Suppressor macrophage treated with lipopolysaccharide for 4 hours (primary cell): ENCODE measurements around the gene MARCHF6.

Experiments
- DNase-seq: peaks from one replicate; pipeline ENCODE4 v3.0.0-alpha.2; 2020

The MARCHF6 gene, protein sequence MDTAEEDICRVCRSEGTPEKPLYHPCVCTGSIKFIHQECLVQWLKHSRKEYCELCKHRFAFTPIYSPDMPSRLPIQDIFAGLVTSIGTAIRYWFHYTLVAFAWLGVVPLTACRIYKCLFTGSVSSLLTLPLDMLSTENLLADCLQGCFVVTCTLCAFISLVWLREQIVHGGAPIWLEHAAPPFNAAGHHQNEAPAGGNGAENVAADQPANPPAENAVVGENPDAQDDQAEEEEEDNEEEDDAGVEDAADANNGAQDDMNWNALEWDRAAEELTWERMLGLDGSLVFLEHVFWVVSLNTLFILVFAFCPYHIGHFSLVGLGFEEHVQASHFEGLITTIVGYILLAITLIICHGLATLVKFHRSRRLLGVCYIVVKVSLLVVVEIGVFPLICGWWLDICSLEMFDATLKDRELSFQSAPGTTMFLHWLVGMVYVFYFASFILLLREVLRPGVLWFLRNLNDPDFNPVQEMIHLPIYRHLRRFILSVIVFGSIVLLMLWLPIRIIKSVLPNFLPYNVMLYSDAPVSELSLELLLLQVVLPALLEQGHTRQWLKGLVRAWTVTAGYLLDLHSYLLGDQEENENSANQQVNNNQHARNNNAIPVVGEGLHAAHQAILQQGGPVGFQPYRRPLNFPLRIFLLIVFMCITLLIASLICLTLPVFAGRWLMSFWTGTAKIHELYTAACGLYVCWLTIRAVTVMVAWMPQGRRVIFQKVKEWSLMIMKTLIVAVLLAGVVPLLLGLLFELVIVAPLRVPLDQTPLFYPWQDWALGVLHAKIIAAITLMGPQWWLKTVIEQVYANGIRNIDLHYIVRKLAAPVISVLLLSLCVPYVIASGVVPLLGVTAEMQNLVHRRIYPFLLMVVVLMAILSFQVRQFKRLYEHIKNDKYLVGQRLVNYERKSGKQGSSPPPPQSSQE

GRCh38 chr5:10353241-10354047 is at the start of gene MARCHF6:
TSS of gene MARCHF6 (plus strand) at chr5:10353695. CDS start at chr5:10353899, 204 bp downstream.
- peak; percentile 95 for DNase-seq

DNA sequence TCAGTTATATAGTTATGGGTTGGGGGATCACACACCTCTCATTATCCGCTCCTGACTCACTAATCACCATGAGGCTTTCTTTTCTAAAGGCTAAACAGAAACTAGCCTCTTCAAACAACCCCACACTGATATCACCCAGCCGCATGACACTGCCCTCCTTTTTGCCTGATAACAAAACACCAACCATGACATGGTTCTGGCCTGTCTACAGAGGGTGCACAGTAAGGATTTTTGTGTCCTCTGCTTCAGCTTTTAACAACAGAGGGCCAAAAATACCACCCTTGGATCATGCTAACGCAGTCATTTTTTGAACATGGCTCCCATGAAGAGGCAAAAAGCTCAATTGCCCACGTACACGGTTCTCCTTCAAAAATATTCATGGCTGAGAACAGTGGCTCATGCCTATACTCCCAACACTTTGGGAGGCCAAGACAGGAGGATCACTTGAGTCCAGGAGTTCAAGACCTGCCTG is 49.8 kb upstream of the MARCHF6 start:
- no peak for DNase-seq

DNA sequence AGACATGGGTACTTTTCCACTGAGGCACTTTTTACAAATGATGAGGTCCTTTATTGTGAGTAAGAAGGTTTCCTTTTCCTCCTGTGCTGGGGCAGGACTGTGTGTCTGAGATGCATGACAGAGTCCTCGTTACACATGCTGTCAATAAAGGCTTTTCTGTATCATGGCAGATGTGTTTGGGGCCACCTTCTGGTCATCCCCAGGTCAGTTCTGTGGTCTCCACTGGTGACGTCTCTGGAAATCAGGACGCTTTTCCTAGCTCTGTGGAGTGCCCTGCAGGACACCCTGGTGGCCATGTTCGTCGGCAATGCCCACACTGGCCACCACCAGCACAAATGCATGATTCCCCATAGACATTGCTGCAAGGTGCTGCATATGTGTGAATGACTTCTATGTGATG is 48.6 kb upstream of the MARCHF6 start:
- DNase-seq = no peak

DNA sequence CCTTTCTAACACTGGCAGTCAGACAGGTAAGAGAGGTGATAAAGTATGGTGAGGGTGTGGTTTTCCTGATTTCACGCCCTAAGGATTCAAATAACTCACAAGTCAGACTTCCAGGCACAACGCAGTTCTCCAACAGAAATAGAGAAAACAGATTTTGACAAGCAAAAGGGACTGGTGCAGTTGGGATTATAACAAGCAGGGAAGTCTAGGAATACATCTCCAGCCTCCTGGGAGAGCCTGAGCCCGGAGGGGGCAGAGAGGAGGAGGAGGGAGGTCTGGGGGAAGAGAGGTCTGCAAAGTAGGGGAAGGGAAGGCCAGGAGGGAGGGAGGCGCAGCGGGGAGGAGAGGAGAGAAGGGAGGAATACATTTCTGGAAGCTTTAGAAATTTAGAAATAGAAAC is 47.4 kb upstream of the MARCHF6 start:
- DNase-seq = no peak

DNA sequence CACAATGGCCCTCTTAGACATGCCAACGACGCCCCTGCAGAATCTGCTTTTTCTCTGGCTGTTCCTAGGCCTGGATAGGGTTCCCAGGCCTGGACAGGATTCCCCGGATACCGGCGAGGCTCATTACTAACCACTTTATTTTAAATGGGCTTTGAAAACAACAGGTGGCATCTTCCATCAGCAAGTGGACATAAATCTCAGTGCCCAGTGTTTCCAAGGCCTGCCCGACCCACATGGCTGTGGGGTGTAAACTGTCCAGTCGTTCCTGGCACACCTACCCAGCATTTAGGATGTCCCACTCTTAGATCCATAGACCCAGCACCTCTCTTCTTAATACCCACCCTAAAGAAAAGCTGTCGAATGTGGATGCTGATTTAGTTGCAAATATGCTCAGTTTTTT is 46.7 kb upstream of the MARCHF6 start:
- DNase-seq = no peak

- peak; percentile 24 for DNase-seq
Observed at GRCh38 chr5:10307206-10308148, 46.0 kb upstream of the MARCHF6 start, which contains the start of gene CMBL. TSS of gene CMBL (minus strand) at chr5:10307902. CDS start at chr5:10290762, 17,140 bp downstream.

GRCh38 chr5:10308844-10309243 is 44.7 kb upstream of the MARCHF6 start:
- no peak for DNase-seq

GRCh38 chr5:10310066-10310779 is 43.3 kb upstream of the MARCHF6 start:
- no peak for DNase-seq

GRCh38 chr5:10310835-10311570 is 42.5 kb upstream of the MARCHF6 start:
- peak; percentile 26 for DNase-seq

GRCh38 chr5:10311595-10312425 is 41.7 kb upstream of the MARCHF6 start:
- peak; percentile 22 for DNase-seq

DNA sequence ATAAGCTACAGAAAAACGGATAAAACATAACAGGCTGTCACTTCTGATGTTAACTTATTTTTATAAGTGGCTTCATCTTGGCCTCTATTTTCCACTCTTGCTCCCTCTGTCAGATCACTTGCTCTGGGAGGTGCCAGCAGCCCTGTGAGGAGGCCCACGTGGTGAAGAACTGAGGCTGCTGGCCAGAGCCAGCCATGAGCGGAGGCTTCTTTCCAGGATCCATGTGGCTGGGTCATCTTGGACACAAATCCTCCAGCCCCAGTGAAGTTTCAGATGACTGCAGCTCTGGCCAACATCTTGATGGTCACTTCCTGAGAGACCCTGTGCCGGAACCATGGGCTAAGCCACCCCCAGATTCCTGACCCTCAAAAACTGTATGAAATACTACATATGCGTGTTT is 38.3 kb upstream of the MARCHF6 start:
- DNase-seq = no peak

DNA sequence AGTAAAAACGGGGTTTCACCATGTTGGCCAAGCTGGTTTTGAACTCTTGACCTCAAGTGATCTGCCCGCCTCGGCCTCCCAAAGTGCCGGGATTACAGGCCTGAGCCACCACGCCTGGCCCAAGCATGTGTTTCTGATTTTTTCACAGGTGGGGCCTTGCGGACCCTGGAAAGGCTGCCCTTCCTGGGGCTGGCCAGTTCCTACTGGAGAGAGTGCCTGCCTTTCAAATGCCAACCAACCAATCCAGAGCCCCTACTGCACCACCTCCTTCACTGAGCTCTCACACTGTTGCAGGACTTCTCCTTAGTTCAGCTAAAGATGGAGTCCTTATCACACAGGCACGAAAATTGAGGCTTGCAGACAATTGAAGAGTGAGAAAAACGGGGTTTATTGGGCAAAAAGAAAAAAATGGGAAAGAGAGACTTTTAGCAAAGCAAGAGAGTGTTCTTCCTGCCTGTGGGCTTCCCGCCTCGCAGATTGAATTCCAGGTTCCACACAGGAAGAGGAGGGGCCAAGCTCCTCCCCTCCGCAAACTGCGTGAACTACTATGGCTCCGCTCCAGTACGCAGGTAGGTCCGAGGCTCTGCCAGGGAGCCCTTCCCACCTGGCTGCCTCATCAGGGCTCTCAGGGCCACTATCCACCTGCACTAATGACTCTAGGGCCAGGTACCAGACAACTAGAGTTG is 37.5 kb upstream of the MARCHF6 start:
- no peak for DNase-seq

- DNase-seq = no peak
Observed at GRCh38 chr5:10317825-10318682, 35.4 kb upstream of the MARCHF6 start.

- DNase-seq = no peak
Observed at GRCh38 chr5:10319202-10319851, 34.2 kb upstream of the MARCHF6 start.

- DNase-seq = no peak
Observed at GRCh38 chr5:10320793-10321192, 32.7 kb upstream of the MARCHF6 start.

DNA sequence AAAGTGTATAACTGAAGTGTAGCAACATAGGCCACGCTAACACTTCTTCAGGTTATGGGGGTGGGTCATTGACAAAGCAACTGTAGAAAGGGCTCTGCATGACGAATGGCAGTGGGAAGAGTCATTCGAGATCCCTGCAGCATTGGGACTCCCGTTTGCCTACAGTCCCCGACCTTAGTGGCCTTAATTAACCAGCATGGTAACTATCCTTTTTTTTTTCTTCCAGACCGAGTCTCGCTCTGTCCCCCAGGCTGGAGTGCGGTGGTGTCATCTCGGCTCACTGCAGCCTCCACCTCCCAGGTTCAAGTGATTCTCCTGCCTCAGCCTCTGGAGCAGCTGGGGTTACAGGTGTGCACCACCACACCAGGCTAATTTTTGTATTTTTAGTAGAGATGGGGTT is 31.6 kb upstream of the MARCHF6 start:
- no peak for DNase-seq
